ENCODE data around the gene PTPRM.

Gene PTPRM

DNA sequence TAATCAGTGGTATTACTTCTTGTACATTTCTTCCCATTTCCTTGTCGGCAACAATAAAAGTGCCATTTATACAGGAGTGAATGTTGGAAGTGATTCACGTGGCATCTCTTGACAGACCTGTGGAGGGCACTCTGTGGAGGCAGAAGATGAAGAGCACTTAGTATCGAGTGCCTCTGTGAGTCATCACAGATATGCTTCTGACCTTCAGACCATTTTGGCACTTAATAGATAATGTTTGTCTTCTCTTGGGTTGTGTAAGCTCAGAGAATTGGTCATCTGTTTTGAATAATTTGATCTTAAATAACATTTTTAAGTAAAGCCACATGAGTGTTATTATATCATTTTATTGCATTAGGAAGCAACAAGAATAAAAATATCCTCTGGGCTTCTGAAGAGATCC, 305.5 kb downstream of the PTPRM start:
- Histone ChIP-seq H3K9me2 (replicated peaks; ENCODE audit: insufficient read depth, low read length) (no peaks in the 10 kb centered on the region), H4K20me1 (ENCODE audit: insufficient read depth, low read length) (no peaks in the 10 kb centered on the region), H3F3A (ENCODE audit: insufficient read depth, low read length) (no peaks in the 10 kb centered on the region), H3K79me2 (ENCODE audit: low read length) (no peaks in the 10 kb centered on the region), H3K4me1 (ENCODE audit: low read length) (no peaks in the 10 kb centered on the region), H3K4me3 (ENCODE audit: low read length) (no peak overlapping the region), H3K36me3 (replicated peaks; ENCODE audit: insufficient read depth, low read length) (no peaks in the 10 kb centered on the region), H3K27ac (ENCODE audit: low read length) (no peak overlapping the region), H3K9me3 (replicated peaks; ENCODE audit: insufficient read depth, low read length) (no peaks in the 10 kb centered on the region), H3K27me3 (replicated peaks; ENCODE audit: insufficient read depth, low read length) (no peaks in the 10 kb centered on the region), H3K9ac (ENCODE audit: low read length) (no peak overlapping the region), H2AFZ (ENCODE audit: low read length) (no peak overlapping the region), H3K4me2 (ENCODE audit: low read depth, low read length) (no peak overlapping the region)
- no peak for DNase-seq
- TF ChIP-seq EZH2 (optimal IDR thresholded peaks at IDR 0.05; ENCODE audit: low read depth, low read length) (no peak), EZH2phosphoT487 (IDR thresholded peaks at IDR 0.05; ENCODE audit: low read length) (no peak)
- TF ChIP-seq, protein P1, sequence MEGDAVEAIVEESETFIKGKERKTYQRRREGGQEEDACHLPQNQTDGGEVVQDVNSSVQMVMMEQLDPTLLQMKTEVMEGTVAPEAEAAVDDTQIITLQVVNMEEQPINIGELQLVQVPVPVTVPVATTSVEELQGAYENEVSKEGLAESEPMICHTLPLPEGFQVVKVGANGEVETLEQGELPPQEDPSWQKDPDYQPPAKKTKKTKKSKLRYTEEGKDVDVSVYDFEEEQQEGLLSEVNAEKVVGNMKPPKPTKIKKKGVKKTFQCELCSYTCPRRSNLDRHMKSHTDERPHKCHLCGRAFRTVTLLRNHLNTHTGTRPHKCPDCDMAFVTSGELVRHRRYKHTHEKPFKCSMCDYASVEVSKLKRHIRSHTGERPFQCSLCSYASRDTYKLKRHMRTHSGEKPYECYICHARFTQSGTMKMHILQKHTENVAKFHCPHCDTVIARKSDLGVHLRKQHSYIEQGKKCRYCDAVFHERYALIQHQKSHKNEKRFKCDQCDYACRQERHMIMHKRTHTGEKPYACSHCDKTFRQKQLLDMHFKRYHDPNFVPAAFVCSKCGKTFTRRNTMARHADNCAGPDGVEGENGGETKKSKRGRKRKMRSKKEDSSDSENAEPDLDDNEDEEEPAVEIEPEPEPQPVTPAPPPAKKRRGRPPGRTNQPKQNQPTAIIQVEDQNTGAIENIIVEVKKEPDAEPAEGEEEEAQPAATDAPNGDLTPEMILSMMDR (IDR thresholded peaks at IDR 0.05; ENCODE audit: low read length) = no peak

- Histone ChIP-seq H4K20me1 (ENCODE audit: insufficient read depth, low read length) (no peaks in the 10 kb centered on the region), H3K27ac (ENCODE audit: low read length) (no peak overlapping the region), H3K4me2 (ENCODE audit: low read depth, low read length) (no peak overlapping the region), H3K79me2 (ENCODE audit: low read length) (no peaks in the 10 kb centered on the region), H3K27me3 (replicated peaks; ENCODE audit: insufficient read depth, low read length) (no peaks in the 10 kb centered on the region), H3K4me3 (ENCODE audit: low read length) (no peak overlapping the region), H3F3A (ENCODE audit: insufficient read depth, low read length) (no peaks in the 10 kb centered on the region), H3K9me3 (replicated peaks; ENCODE audit: insufficient read depth, low read length) (no peaks in the 10 kb centered on the region), H3K9me2 (replicated peaks; ENCODE audit: insufficient read depth, low read length) (no peaks in the 10 kb centered on the region), H3K4me1 (ENCODE audit: low read length) (no peaks in the 10 kb centered on the region), H2AFZ (ENCODE audit: low read length) (no peak overlapping the region), H3K36me3 (replicated peaks; ENCODE audit: insufficient read depth, low read length) (no peaks in the 10 kb centered on the region), H3K9ac (ENCODE audit: low read length) (no peak overlapping the region)
- no peak for DNase-seq
- TF ChIP-seq EZH2phosphoT487 (IDR thresholded peaks at IDR 0.05; ENCODE audit: low read length) (no peak), EZH2 (optimal IDR thresholded peaks at IDR 0.05; ENCODE audit: low read depth, low read length) (no peak)
- TF ChIP-seq, protein P1 (IDR thresholded peaks at IDR 0.05; ENCODE audit: low read length) = no peak
Observed at GRCh38 chr18:7873316-7873715, 306.2 kb downstream of the PTPRM start.

DNA sequence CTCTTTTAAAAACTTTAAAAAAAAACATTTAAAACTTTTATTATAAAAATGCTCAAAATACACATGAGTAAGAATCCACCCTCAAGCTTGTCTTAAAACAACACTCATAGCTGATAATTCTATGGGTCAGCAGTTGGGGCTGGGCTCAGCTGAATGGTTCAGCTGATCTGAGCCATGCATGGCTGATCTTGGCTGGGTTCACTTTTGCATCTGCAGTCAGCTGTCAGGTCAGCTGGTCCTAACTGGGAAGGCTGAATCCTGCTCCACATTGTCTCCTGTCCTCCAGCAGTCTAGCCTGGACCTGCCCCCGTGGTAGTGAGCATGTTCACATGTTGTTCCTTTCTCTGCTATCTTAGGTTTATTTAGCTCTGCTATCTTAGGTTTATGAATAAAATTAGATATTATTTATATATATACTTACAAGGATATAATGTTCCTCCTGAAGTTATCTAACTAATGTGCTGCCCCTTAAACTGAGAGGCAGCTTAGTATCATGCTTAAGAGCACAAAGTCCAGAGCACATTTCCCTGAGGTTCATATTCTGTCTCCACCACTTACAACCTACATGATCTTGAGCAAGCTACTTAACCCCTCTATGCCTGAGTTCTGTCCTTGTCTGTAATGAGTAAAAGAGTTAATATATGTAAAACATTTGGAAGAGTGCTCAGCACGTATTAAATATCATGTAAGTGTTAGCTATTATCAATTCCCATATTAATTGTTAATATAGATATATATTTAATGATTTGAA, 309.4 kb downstream of the PTPRM start:
- no peaks in the 10 kb centered on the region for H3K9me3 ChIP-seq (replicated peaks; ENCODE audit: insufficient read depth, low read length)
- no peak overlapping the region for H3K4me3 ChIP-seq (ENCODE audit: low read length)
- H3K9ac ChIP-seq (ENCODE audit: low read length) = no peak overlapping the region
- H3K4me1 ChIP-seq (ENCODE audit: low read length) = no peaks in the 10 kb centered on the region
- no peak overlapping the region for H2AFZ ChIP-seq (ENCODE audit: low read length)
- H3K9me2 ChIP-seq (replicated peaks; ENCODE audit: insufficient read depth, low read length) = no peaks in the 10 kb centered on the region
- no peak overlapping the region for H3K4me2 ChIP-seq (ENCODE audit: low read depth, low read length)
- DNase-seq = no peak
- no peak overlapping the region for H3K27ac ChIP-seq (ENCODE audit: low read length)
- H3K36me3 ChIP-seq (replicated peaks; ENCODE audit: insufficient read depth, low read length) = no peaks in the 10 kb centered on the region
- H4K20me1 ChIP-seq (ENCODE audit: insufficient read depth, low read length) = no peaks in the 10 kb centered on the region
- no peaks in the 10 kb centered on the region for H3F3A ChIP-seq (ENCODE audit: insufficient read depth, low read length)
- TF ChIP-seq, protein P1 (IDR thresholded peaks at IDR 0.05; ENCODE audit: low read length) = no peak
- TF ChIP-seq EZH2phosphoT487 (IDR thresholded peaks at IDR 0.05; ENCODE audit: low read length) (no peak), EZH2 (optimal IDR thresholded peaks at IDR 0.05; ENCODE audit: low read depth, low read length) (no peak)
- no peaks in the 10 kb centered on the region for H3K27me3 ChIP-seq (replicated peaks; ENCODE audit: insufficient read depth, low read length)
- H3K79me2 ChIP-seq (ENCODE audit: low read length) = no peaks in the 10 kb centered on the region
